K562 (cell line): ENCODE data around the gene LAMA5. TPM values are rescaled to one million over a fixed set of nuclear protein-coding genes. Genes with fewer than 3 reads are reported as not detected.
A peak's percentile ranks its signal among the peaks of the same experiment; 100 is the strongest.

Source experiments
- ATAC-seq: fragments of 200-7000 bp; cut with Tn5 transposase; 3 replicates; pipeline ENCODE4 v1.9.1; 2020; ENCODE audit warnings: moderate library complexity
- BruUV-seq: library from RNA; stranded (reverse); fragments of 400-500 nt; replicated peaks from 2 replicates; lab custom pipeline; 2021; lab: Mats Ljungman, UMichigan
- CTCF ChIA-PET: fragments of 300-600 bp; formaldehyde crosslinking; extraction: SDS; loops from one replicate; lab custom pipeline; 2021; ENCODE audit warnings: low intra/inter-chr PET ratio; lab: Yijun Ruan, JAX
- POLR2A ChIA-PET: fragments of 300-600, 350-650 bp; sonication (Branson Sonifier 250); formaldehyde crosslinking; extraction: SDS; loops from one replicate; lab custom pipeline; 2021; ENCODE audit warnings: antibody characterized with exemption, inconsistent platforms; lab: Yijun Ruan, JAX
- DNase-seq, 4 experiments: peaks; one replicate each; pipeline versions ENCODE4 v3.0.0 to v3.0.0-alpha.2; 2011 to 2018; ENCODE audit warnings: low spot score in 3 of 4, mixed read lengths in 3 of 4; ENCODE audit errors: extremely low read depth in 1 of 4
- FAIRE-seq: peaks from 2 replicates; lab custom pipeline; 2011; peaks lifted over from hg19 to GRCh38; lab: Jason Lieb, UNC
- H2AFZ ChIP-seq: 2 replicates; pipeline ENCODE4 v1.6.0; 2011; ENCODE audit warnings: low read depth, low read length, control low read depth, inconsistent platforms
- H3K27ac ChIP-seq: fragments of 200-600 bp; 3 replicates; pipeline ENCODE4 v1.8.0; 2011; ENCODE audit warnings: low read depth, mild to moderate bottlenecking, control low read depth, inconsistent platforms, low read length, moderate library complexity, mixed read lengths; ENCODE audit errors: extremely low read depth
- H3K27me3 ChIP-seq, 2 experiments: fragments of 300-600 bp in 1 of 2; 2 replicates in 1 of 2; 3 replicates in 1 of 2; pipeline versions ENCODE4 v1.6.0 to v1.8.0; 2011; ENCODE audit warnings: inconsistent platforms in 2 of 2, low read length in 2 of 2, mild to moderate bottlenecking in 1 of 2, mixed read lengths in 1 of 2, moderate library complexity in 1 of 2; ENCODE audit not compliant: control insufficient read depth in 2 of 2, insufficient read depth in 2 of 2
- H3K36me3 ChIP-seq: fragments of 300-600 bp; 3 replicates; pipeline ENCODE4 v1.8.0; 2011; ENCODE audit warnings: mild to moderate bottlenecking, low read length, inconsistent platforms; ENCODE audit not compliant: control insufficient read depth, insufficient read depth
- H3K4me1 ChIP-seq, 2 experiments: fragments of 200-600 bp in 1 of 2; replicated peaks in 1 of 2; 2 replicates in 1 of 2; 3 replicates in 1 of 2; pipeline versions ENCODE4 v1.5.1 to v1.8.0; 2011; ENCODE audit warnings: inconsistent platforms in 2 of 2, low read length in 2 of 2, mild to moderate bottlenecking in 1 of 2, mixed read lengths in 1 of 2, moderate library complexity in 1 of 2; ENCODE audit not compliant: control insufficient read depth in 2 of 2, insufficient read depth in 2 of 2
- H3K4me2 ChIP-seq: 2 replicates; pipeline ENCODE4 v1.6.1; 2011; ENCODE audit warnings: low read length, control low read depth, inconsistent platforms, mixed read lengths; ENCODE audit not compliant: insufficient read depth
- H3K4me3 ChIP-seq: fragments of 200-600 bp; sonication (generic), shearing (Covaris generic); 2 replicates; pipeline ENCODE4 v1.5.1; 2016; ENCODE audit warnings: control low read depth, inconsistent platforms
- H3K79me2 ChIP-seq: fragments of 200-600 bp; 3 replicates; pipeline ENCODE4 v1.8.0; 2011; ENCODE audit warnings: low read length, inconsistent platforms; ENCODE audit not compliant: control insufficient read depth, insufficient read depth
- H3K9ac ChIP-seq, 2 experiments: 2 replicates each; pipeline versions ENCODE4 v1.6.0 to v1.6.1; 2011; ENCODE audit warnings: low read depth in 2 of 2, low read length in 2 of 2, control low read depth in 1 of 2, inconsistent platforms in 1 of 2, mild to moderate bottlenecking in 1 of 2, mixed read lengths in 1 of 2; ENCODE audit not compliant: insufficient read depth in 1 of 2
- H3K9me1 ChIP-seq: one replicate; pipeline ENCODE4 v1.6.0; 2011; ENCODE audit warnings: inconsistent platforms, mild to moderate bottlenecking, low read length, moderate library complexity; ENCODE audit not compliant: control insufficient read depth, insufficient read depth
- H3K9me3 ChIP-seq: replicated peaks from 2 replicates; pipeline ENCODE4 v1.5.1; 2011; ENCODE audit warnings: low read depth, low read length, inconsistent platforms; ENCODE audit not compliant: control insufficient read depth, insufficient read depth
- H4K20me1 ChIP-seq: replicated peaks from 2 replicates; pipeline ENCODE4 v1.6.1; 2011; ENCODE audit warnings: low read length, inconsistent platforms, mixed read lengths; ENCODE audit not compliant: control insufficient read depth, insufficient read depth
- CBX1 ChIP-seq: sonication (generic); IDR thresholded peaks from 2 replicates; pipeline ENCODE4 v1.6.1; 2016; ENCODE audit warnings: antibody characterized with exemption, low read depth, mild to moderate bottlenecking
- WGBS: fragments of 100-300 bp; shearing (Covaris generic); methylation state at CpG from one replicate; pipeline ENCODE4 v1.1.6; 2016; ENCODE audit warnings: low coverage, mixed read lengths; ENCODE audit not compliant: insufficient coverage; ENCODE audit errors: missing lambda C conversion rate; 5-methylcytosine and 5-hydroxymethylcytosine counted together
- in situ Hi-C: fragments of 300-500 bp; cut with MboI; formaldehyde crosslinking; loops from 4 replicates; pipeline ENCODE4 v1.15.0; 2018; ENCODE audit warnings: inconsistent platforms, mixed read lengths
- intact Hi-C: fragments of 100-400 bp; cut with micrococcal nuclease; formaldehyde crosslinking; loops from 2 replicates; pipeline ENCODE4 v1.14.2; 2022
- polyA plus RNA-seq, 8 experiments: library from polyadenylated mRNA; depleted of rRNA in 4 of 8; stranded (reverse) in 5 of 8; unstranded in 3 of 8; fragments of >200 nt; fragmentation: Nextera tagmentation in 2 of 8; fragmentation: Illumina TruSeq in 1 of 8; extraction: Ambion mirVana in 2 of 8; extraction: Trizol in 1 of 8; gene quantifications; 2 replicates each; pipeline versions ENCODE4 v1.2.1 to v1.2.3, GENCODE V29; 2011 to 2014; ENCODE audit warnings: inconsistent platforms in 1 of 8, missing spikeins in 1 of 8
- total RNA-seq, 7 experiments: library from RNA; depleted of rRNA in 6 of 7; stranded (reverse); fragments of >200 nt in 6 of 7; fragmentation: Illumina TruSeq in 2 of 7; extraction: Trizol in 2 of 7; gene quantifications; 2 replicates each; pipeline versions ENCODE4 v1.2.1 to v1.2.3, GENCODE V29; 2011 to 2021; ENCODE audit warnings: low replicate concordance in 1 of 7
- TF ChIP-seq, protein P1 (sequence below): fragments of 450-650 bp; formaldehyde crosslinking; IDR thresholded peaks from 2 replicates; pipeline ENCODE4 v1.4.0; 2022; ENCODE audit warnings: missing genetic modification characterization
- TF ChIP-seq, protein P2 (sequence below): fragments of 450-650 bp; formaldehyde crosslinking; IDR thresholded peaks from 2 replicates; pipeline ENCODE4 v1.4.0; 2020; ENCODE audit warnings: mild to moderate bottlenecking, mixed read lengths

Gene LAMA5
- total and polyA plus RNA-seq, 9 of the 15 experiments (the other 6 are each of a cell fraction or from before 2014, with no cell fraction given): 0.31 to 101 (median 7.8) TPM

DNA sequence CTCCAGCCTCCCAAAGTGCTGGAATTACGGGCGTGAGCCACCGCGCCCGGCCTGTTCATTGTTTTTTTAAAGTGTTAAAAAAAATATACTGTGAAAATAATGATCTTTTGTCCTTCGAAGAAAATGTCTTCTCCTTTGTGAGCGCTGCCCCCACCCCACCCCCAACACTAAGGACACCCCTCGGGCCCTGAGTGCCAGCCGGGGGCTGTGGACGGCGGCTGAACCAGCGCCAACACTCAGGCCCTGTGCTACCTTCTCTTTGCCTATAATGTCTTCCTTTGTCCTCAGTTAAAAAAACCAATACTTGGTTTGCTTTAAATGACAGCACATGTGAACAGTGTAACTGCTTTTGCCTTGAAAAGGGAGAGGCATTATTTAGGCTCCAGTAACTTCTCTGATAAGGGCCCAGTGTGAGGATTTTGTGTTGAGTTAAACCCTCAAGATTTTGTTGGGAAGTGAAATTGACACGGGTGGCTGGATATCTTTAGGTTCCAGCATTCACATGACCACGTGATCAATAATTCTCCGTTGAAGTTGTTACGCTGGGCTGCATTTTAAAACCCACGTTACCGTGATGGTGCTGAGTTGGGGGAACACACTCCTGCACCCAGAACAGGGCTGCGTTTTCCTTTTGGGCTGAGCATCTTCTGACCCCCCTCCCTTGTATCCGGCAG, 73.9 kb downstream of the LAMA5 start:
- TF ChIP-seq CBX1: no peak
- TF ChIP-seq, protein P1, sequence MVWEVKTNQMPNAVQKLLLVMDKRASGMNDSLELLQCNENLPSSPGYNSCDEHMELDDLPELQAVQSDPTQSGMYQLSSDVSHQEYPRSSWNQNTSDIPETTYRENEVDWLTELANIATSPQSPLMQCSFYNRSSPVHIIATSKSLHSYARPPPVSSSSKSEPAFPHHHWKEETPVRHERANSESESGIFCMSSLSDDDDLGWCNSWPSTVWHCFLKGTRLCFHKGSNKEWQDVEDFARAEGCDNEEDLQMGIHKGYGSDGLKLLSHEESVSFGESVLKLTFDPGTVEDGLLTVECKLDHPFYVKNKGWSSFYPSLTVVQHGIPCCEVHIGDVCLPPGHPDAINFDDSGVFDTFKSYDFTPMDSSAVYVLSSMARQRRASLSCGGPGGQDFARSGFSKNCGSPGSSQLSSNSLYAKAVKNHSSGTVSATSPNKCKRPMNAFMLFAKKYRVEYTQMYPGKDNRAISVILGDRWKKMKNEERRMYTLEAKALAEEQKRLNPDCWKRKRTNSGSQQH (CRISPR knock-in tag): no peak
- TF ChIP-seq, protein P2, sequence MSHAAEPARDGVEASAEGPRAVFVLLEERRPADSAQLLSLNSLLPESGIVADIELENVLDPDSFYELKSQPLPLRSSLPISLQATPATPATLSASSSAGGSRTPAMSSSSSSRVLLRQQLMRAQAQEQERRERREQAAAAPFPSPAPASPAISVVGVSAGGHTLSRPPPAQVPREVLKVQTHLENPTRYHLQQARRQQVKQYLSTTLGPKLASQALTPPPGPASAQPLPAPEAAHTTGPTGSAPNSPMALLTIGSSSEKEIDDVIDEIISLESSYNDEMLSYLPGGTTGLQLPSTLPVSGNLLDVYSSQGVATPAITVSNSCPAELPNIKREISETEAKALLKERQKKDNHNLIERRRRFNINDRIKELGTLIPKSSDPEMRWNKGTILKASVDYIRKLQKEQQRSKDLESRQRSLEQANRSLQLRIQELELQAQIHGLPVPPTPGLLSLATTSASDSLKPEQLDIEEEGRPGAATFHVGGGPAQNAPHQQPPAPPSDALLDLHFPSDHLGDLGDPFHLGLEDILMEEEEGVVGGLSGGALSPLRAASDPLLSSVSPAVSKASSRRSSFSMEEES (CRISPR knock-in tag): peak; percentile 16; the same call in 1 of the 2 replicates
- H3K9me1 ChIP-seq: no peaks in the 10 kb centered on the region
- ATAC-seq: no peak
- H3K36me3 ChIP-seq: peaks cover 26% of the 10 kb centered on the region; the same call in 2 of the 3 replicates
- H3K9me3 ChIP-seq: no peaks in the 10 kb centered on the region
- H3K27ac ChIP-seq: no peak overlapping the region
- 81% methylated on average over 20 of the region's 20 CpGs for WGBS
- no TSS peak for BruUV-seq
- FAIRE-seq: no peak
- H3K4me3 ChIP-seq: no peak overlapping the region
- in situ Hi-C loops: no loop called here
- no peak overlapping the region for H2AFZ ChIP-seq
- ChIA-PET POLR2A (interaction anchor here (1.1 kb wide), 1 partner anchor 51 kb away, joined by 3 read pairs; no protein-coding TSS in a partner anchor), CTCF (no interaction called here)
- no peak overlapping the region for H3K9ac ChIP-seq
- H4K20me1 ChIP-seq: no peaks in the 10 kb centered on the region
- DNase-seq: no peak
- no peaks in the 10 kb centered on the region for H3K27me3 ChIP-seq
- H3K79me2 ChIP-seq: no peaks in the 10 kb centered on the region
- no peak overlapping the region for H3K4me2 ChIP-seq
- intact Hi-C loops: no loop called here
- peaks cover 0 to 11% of the 10 kb centered on the region in 2 experiments; a peak in 1 of 5 replicates for H3K4me1 ChIP-seq
